ENCODE measurements around the gene GJA1. TPM values are rescaled to one million over a fixed set of nuclear protein-coding genes. Genes with fewer than 3 reads are reported as not detected.
"Not testable (repeated sequence)": the region's sequence is repeated elsewhere in the genome, so short reads cannot be mapped to it uniquely, and the experiment has no call there.

Gene GJA1
- total RNA-seq, 1 experiment from 2014 or later: not detected

GRCh38 chr6:121431776-121432175 is 3.7 kb upstream of the GJA1 start:
- H3K4me1 ChIP-seq (ENCODE audit: low read length); H3K27ac ChIP-seq (ENCODE audit: low read length); H3K27me3 ChIP-seq (ENCODE audit: low read length); H4K20me1 ChIP-seq (ENCODE audit: insufficient read depth, low read depth, low read length); H3K9me2 ChIP-seq (replicated peaks; ENCODE audit: insufficient read depth, low read length); H3K36me3 ChIP-seq (ENCODE audit: insufficient read depth, low read length); H3K79me2 ChIP-seq (ENCODE audit: low read length); H3K9me3 ChIP-seq (ENCODE audit: low read length); H2AFZ ChIP-seq (ENCODE audit: low read length); DNase-seq; H3K4me2 ChIP-seq (ENCODE audit: low read depth, low read length, poor library complexity, severe bottlenecking); H3K4me3 ChIP-seq (ENCODE audit: low read length); H3K9ac ChIP-seq (ENCODE audit: low read length): not testable (repeated sequence)

GRCh38 chr6:121434037-121434770 is 1.2 kb upstream of the GJA1 start:
- Histone ChIP-seq H3K4me2 (ENCODE audit: low read depth, low read length, poor library complexity, severe bottlenecking) (no peak overlapping the region), H3K79me2 (ENCODE audit: low read length) (no peaks in the 10 kb centered on the region), H4K20me1 (ENCODE audit: insufficient read depth, low read depth, low read length) (no peaks in the 10 kb centered on the region), H3K9me3 (ENCODE audit: low read length) (no peaks in the 10 kb centered on the region), H3K27ac (ENCODE audit: low read length) (no peak overlapping the region), H3K36me3 (ENCODE audit: insufficient read depth, low read length) (no peaks in the 10 kb centered on the region), H3K4me1 (ENCODE audit: low read length) (no peaks in the 10 kb centered on the region), H2AFZ (ENCODE audit: low read length) (no peak overlapping the region), H3K27me3 (ENCODE audit: low read length) (no peaks in the 10 kb centered on the region), H3K9me2 (replicated peaks; ENCODE audit: insufficient read depth, low read length) (no peaks in the 10 kb centered on the region), H3K4me3 (ENCODE audit: low read length) (no peak overlapping the region), H3K9ac (ENCODE audit: low read length) (no peak overlapping the region)
- no peak for DNase-seq

- H3K27ac ChIP-seq (ENCODE audit: low read length): no peak overlapping the region
- DNase-seq: no peak
- no peaks in the 10 kb centered on the region for H3K4me1 ChIP-seq (ENCODE audit: low read length)
- H3K4me2 ChIP-seq (ENCODE audit: low read depth, low read length, poor library complexity, severe bottlenecking): no peak overlapping the region
- no peaks in the 10 kb centered on the region for H3K79me2 ChIP-seq (ENCODE audit: low read length)
- H2AFZ ChIP-seq (ENCODE audit: low read length): no peak overlapping the region
- no peak overlapping the region for H3K9ac ChIP-seq (ENCODE audit: low read length)
- no peaks in the 10 kb centered on the region for H3K9me2 ChIP-seq (replicated peaks; ENCODE audit: insufficient read depth, low read length)
- no peak overlapping the region for H3K4me3 ChIP-seq (ENCODE audit: low read length)
- H3K9me3 ChIP-seq (ENCODE audit: low read length): no peaks in the 10 kb centered on the region
- no peaks in the 10 kb centered on the region for H3K36me3 ChIP-seq (ENCODE audit: insufficient read depth, low read length)
- H3K27me3 ChIP-seq (ENCODE audit: low read length): no peaks in the 10 kb centered on the region
- no peaks in the 10 kb centered on the region for H4K20me1 ChIP-seq (ENCODE audit: insufficient read depth, low read depth, low read length)
These were observed 920 bp downstream of the GJA1 start for GRCh38 chr6:121436274-121436857.

GRCh38 chr6:121436960-121437850 is 1.8 kb downstream of the GJA1 start:
- Histone ChIP-seq H3K9me2 (replicated peaks; ENCODE audit: insufficient read depth, low read length) (no peaks in the 10 kb centered on the region), H3K9me3 (ENCODE audit: low read length) (no peaks in the 10 kb centered on the region), H3K4me3 (ENCODE audit: low read length) (no peak overlapping the region), H4K20me1 (ENCODE audit: insufficient read depth, low read depth, low read length) (no peaks in the 10 kb centered on the region), H3K4me1 (ENCODE audit: low read length) (no peaks in the 10 kb centered on the region), H3K36me3 (ENCODE audit: insufficient read depth, low read length) (no peaks in the 10 kb centered on the region), H3K4me2 (ENCODE audit: low read depth, low read length, poor library complexity, severe bottlenecking) (no peak overlapping the region), H3K27me3 (ENCODE audit: low read length) (no peaks in the 10 kb centered on the region), H3K79me2 (ENCODE audit: low read length) (no peaks in the 10 kb centered on the region), H3K27ac (ENCODE audit: low read length) (no peak overlapping the region), H2AFZ (ENCODE audit: low read length) (no peak overlapping the region), H3K9ac (ENCODE audit: low read length) (no peak overlapping the region)
- DNase-seq: no peak

- no peak overlapping the region for H3K4me2 ChIP-seq (ENCODE audit: low read depth, low read length, poor library complexity, severe bottlenecking)
- H3K9ac ChIP-seq (ENCODE audit: low read length): no peak overlapping the region
- H2AFZ ChIP-seq (ENCODE audit: low read length): no peak overlapping the region
- H3K79me2 ChIP-seq (ENCODE audit: low read length): no peaks in the 10 kb centered on the region
- no peak for DNase-seq
- no peaks in the 10 kb centered on the region for H3K27me3 ChIP-seq (ENCODE audit: low read length)
- no peaks in the 10 kb centered on the region for H3K36me3 ChIP-seq (ENCODE audit: insufficient read depth, low read length)
- H4K20me1 ChIP-seq (ENCODE audit: insufficient read depth, low read depth, low read length): no peaks in the 10 kb centered on the region
- H3K27ac ChIP-seq (ENCODE audit: low read length): no peak overlapping the region
- no peaks in the 10 kb centered on the region for H3K9me3 ChIP-seq (ENCODE audit: low read length)
- H3K4me3 ChIP-seq (ENCODE audit: low read length): no peak overlapping the region
- no peaks in the 10 kb centered on the region for H3K9me2 ChIP-seq (replicated peaks; ENCODE audit: insufficient read depth, low read length)
- H3K4me1 ChIP-seq (ENCODE audit: low read length): no peaks in the 10 kb centered on the region
These were observed 2.6 kb downstream of the GJA1 start for GRCh38 chr6:121437851-121438651.

GRCh38 chr6:121438869-121439268 is 3.4 kb downstream of the GJA1 start:
- Histone ChIP-seq H3K79me2 (ENCODE audit: low read length) (no peaks in the 10 kb centered on the region), H3K9ac (ENCODE audit: low read length) (no peak overlapping the region)
- no peak for DNase-seq

GRCh38 chr6:121439475-121439874 is 4.0 kb downstream of the GJA1 start:
- H3K4me3 ChIP-seq (ENCODE audit: low read length): no peak overlapping the region
- no peak overlapping the region for H2AFZ ChIP-seq (ENCODE audit: low read length)
- no peaks in the 10 kb centered on the region for H3K36me3 ChIP-seq (ENCODE audit: insufficient read depth, low read length)
- no peaks in the 10 kb centered on the region for H3K27me3 ChIP-seq (ENCODE audit: low read length)
- H4K20me1 ChIP-seq (ENCODE audit: insufficient read depth, low read depth, low read length): no peaks in the 10 kb centered on the region
- no peaks in the 10 kb centered on the region for H3K79me2 ChIP-seq (ENCODE audit: low read length)
- no peak for DNase-seq
- H3K4me2 ChIP-seq (ENCODE audit: low read depth, low read length, poor library complexity, severe bottlenecking): no peak overlapping the region
- H3K4me1 ChIP-seq (ENCODE audit: low read length): no peaks in the 10 kb centered on the region
- no peaks in the 10 kb centered on the region for H3K9me2 ChIP-seq (replicated peaks; ENCODE audit: insufficient read depth, low read length)
- no peak overlapping the region for H3K9ac ChIP-seq (ENCODE audit: low read length)
- H3K9me3 ChIP-seq (ENCODE audit: low read length): no peaks in the 10 kb centered on the region
- H3K27ac ChIP-seq (ENCODE audit: low read length): no peak overlapping the region

More at GRCh38 chr6:121438869-121439268, 3.4 kb downstream of the GJA1 start:
- Histone ChIP-seq H3K4me2 (ENCODE audit: low read depth, low read length, poor library complexity, severe bottlenecking) (no peak overlapping the region), H3K36me3 (ENCODE audit: insufficient read depth, low read length) (no peaks in the 10 kb centered on the region), H2AFZ (ENCODE audit: low read length) (no peak overlapping the region), H3K4me1 (ENCODE audit: low read length) (no peaks in the 10 kb centered on the region), H3K9me3 (ENCODE audit: low read length) (no peaks in the 10 kb centered on the region), H3K4me3 (ENCODE audit: low read length) (no peak overlapping the region), H4K20me1 (ENCODE audit: insufficient read depth, low read depth, low read length) (no peaks in the 10 kb centered on the region), H3K27ac (ENCODE audit: low read length) (no peak overlapping the region), H3K9me2 (replicated peaks; ENCODE audit: insufficient read depth, low read length) (no peaks in the 10 kb centered on the region), H3K27me3 (ENCODE audit: low read length) (no peaks in the 10 kb centered on the region)
